ENCODE data around the gene HDAC7. TPM values are rescaled to one million over a fixed set of nuclear protein-coding genes. Genes with fewer than 3 reads are reported as not detected.
A peak's percentile ranks its signal among the peaks of the same experiment; 100 is the strongest.

The HDAC7 gene
- total and polyA plus RNA-seq, 2 experiments from 2014 or later = 19.0 to 41.2 TPM

DNA sequence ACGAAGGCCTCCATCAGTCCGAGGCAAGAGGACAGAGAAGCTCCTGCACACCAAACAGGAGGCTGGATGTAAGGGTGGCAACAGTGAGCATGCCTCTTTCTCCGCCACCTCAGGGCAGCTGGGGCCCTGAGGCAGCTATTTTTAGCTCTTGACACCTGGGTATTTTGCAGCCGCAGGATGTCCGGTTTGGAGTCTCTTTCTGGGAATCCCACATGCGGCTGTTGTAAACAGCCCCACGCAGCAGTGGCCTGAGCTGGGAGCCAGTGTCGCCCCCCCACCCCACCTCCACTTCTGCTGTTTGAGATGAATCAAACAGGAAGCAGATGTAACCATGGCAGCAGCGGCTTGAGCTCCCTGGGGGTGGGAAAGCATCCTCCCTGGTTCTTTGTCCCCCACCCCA is 11.7 kb downstream of the HDAC7 start:
- Histone ChIP-seq H2AFZ (no peak overlapping the region), H3K9me3 (ENCODE audit: low read depth) (no peaks in the 10 kb centered on the region), H3K4me3 (no peak overlapping the region), H3K4me2 (peak overlapping the region; percentile 15), H3K36me3 (replicated peaks; ENCODE audit: insufficient read depth, low read depth) (no peaks in the 10 kb centered on the region), H3K9me2 (replicated peaks; ENCODE audit: insufficient read depth) (no peaks in the 10 kb centered on the region), H3K27ac (peak overlapping the region; percentile 62), H3K79me2 (peaks cover 95% of the 10 kb centered on the region), H3K4me1 (ENCODE audit: insufficient read depth) (peaks cover 56% of the 10 kb centered on the region), H3K27me3 (no peaks in the 10 kb centered on the region), H4K20me1 (ENCODE audit: insufficient read depth, poor library complexity, severe bottlenecking) (peaks cover 45% of the 10 kb centered on the region)
- WGBS (ENCODE audit: low lambda C conversion rate, missing lambda C conversion rate) = 38% methylated on average over 9 of the region's 9 CpGs
- no peak for TF ChIP-seq EZH2 (IDR thresholded peaks at IDR 0.05; ENCODE audit: borderline replicate concordance)
- no peak for TF ChIP-seq EZH2phosphoT487 (IDR thresholded peaks at IDR 0.05; ENCODE audit: low read depth, severe bottlenecking, unreplicated experiment)
- no peak for TF ChIP-seq CTCF (IDR thresholded peaks at IDR 0.05; ENCODE audit: poor library complexity)
- DNase-seq (ENCODE audit: low spot score) = peak; percentile 49

DNA sequence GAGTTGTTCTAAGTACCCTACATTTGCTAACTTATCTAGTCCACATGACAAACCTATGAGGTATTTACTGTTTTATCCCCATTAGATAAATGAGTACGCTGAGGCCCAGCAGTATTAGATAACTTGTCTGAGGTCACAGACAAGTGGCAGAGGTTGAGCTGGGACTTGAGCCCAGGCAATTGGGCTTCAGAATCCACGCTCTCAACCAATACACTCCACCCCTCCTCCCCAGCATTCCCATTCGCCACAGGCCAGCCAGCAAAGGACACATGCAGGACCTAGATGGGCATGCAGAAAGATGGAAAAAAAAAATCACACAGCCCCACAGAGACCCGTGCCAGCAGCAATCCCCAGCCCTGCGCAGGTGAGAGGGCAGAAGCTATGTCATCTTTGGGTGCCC is 12.4 kb downstream of the HDAC7 start:
- H3K9me3 ChIP-seq (ENCODE audit: low read depth) = no peaks in the 10 kb centered on the region
- no peak overlapping the region for H3K4me2 ChIP-seq
- no peaks in the 10 kb centered on the region for H3K36me3 ChIP-seq (replicated peaks; ENCODE audit: insufficient read depth, low read depth)
- peaks cover 100% of the 10 kb centered on the region for H3K79me2 ChIP-seq
- H3K27me3 ChIP-seq = no peaks in the 10 kb centered on the region
- 69% methylated on average over 5 of the region's 5 CpGs for WGBS (ENCODE audit: low lambda C conversion rate, missing lambda C conversion rate)
- H4K20me1 ChIP-seq (ENCODE audit: insufficient read depth, poor library complexity, severe bottlenecking) = peaks cover 51% of the 10 kb centered on the region
- no peak for DNase-seq (ENCODE audit: low spot score)
- H2AFZ ChIP-seq = no peak overlapping the region
- no peak for TF ChIP-seq EZH2 (IDR thresholded peaks at IDR 0.05; ENCODE audit: borderline replicate concordance)
- TF ChIP-seq CTCF (IDR thresholded peaks at IDR 0.05; ENCODE audit: poor library complexity) = no peak
- no peak for TF ChIP-seq EZH2phosphoT487 (IDR thresholded peaks at IDR 0.05; ENCODE audit: low read depth, severe bottlenecking, unreplicated experiment)
- H3K9me2 ChIP-seq (replicated peaks; ENCODE audit: insufficient read depth) = no peaks in the 10 kb centered on the region
- H3K4me3 ChIP-seq = no peak overlapping the region
- peaks cover 52% of the 10 kb centered on the region for H3K4me1 ChIP-seq (ENCODE audit: insufficient read depth)
- peak overlapping the region; percentile 62 for H3K27ac ChIP-seq

GRCh38 chr12:47805417-47805816 is 14.3 kb downstream of the HDAC7 start:
- no peak overlapping the region for H2AFZ ChIP-seq
- TF ChIP-seq EZH2 (IDR thresholded peaks at IDR 0.05; ENCODE audit: borderline replicate concordance) (no peak), EZH2phosphoT487 (IDR thresholded peaks at IDR 0.05; ENCODE audit: low read depth, severe bottlenecking, unreplicated experiment) (no peak), CTCF (IDR thresholded peaks at IDR 0.05; ENCODE audit: poor library complexity) (no peak)
- H3K27ac ChIP-seq = peak overlapping the region; percentile 11
- WGBS (ENCODE audit: low lambda C conversion rate, missing lambda C conversion rate) = 60% methylated on average over 2 of the region's 2 CpGs
- no peaks in the 10 kb centered on the region for H3K36me3 ChIP-seq (replicated peaks; ENCODE audit: insufficient read depth, low read depth)
- no peaks in the 10 kb centered on the region for H3K9me2 ChIP-seq (replicated peaks; ENCODE audit: insufficient read depth)
- no peaks in the 10 kb centered on the region for H3K27me3 ChIP-seq
- H3K4me3 ChIP-seq = no peak overlapping the region
- no peak for DNase-seq (ENCODE audit: low spot score)
- H3K9me3 ChIP-seq (ENCODE audit: low read depth) = no peaks in the 10 kb centered on the region
- peaks cover 100% of the 10 kb centered on the region for H3K79me2 ChIP-seq
- H3K4me1 ChIP-seq (ENCODE audit: insufficient read depth) = peaks cover 37% of the 10 kb centered on the region
- peaks cover 63% of the 10 kb centered on the region for H4K20me1 ChIP-seq (ENCODE audit: insufficient read depth, poor library complexity, severe bottlenecking)
- H3K4me2 ChIP-seq = no peak overlapping the region

- TF ChIP-seq EZH2 (IDR thresholded peaks at IDR 0.05; ENCODE audit: borderline replicate concordance) (no peak), CTCF (IDR thresholded peaks at IDR 0.05; ENCODE audit: poor library complexity) (no peak), EZH2phosphoT487 (IDR thresholded peaks at IDR 0.05; ENCODE audit: low read depth, severe bottlenecking, unreplicated experiment) (no peak)
- Histone ChIP-seq H3K79me2 (peaks cover 93% of the 10 kb centered on the region), H3K9me3 (ENCODE audit: low read depth) (no peaks in the 10 kb centered on the region), H3K4me2 (no peak overlapping the region), H3K36me3 (replicated peaks; ENCODE audit: insufficient read depth, low read depth) (no peaks in the 10 kb centered on the region), H4K20me1 (ENCODE audit: insufficient read depth, poor library complexity, severe bottlenecking) (peaks cover 68% of the 10 kb centered on the region), H3K4me1 (ENCODE audit: insufficient read depth) (peaks cover 37% of the 10 kb centered on the region), H3K4me3 (no peak overlapping the region), H3K27ac (no peak overlapping the region), H3K9me2 (replicated peaks; ENCODE audit: insufficient read depth) (no peaks in the 10 kb centered on the region), H3K27me3 (no peaks in the 10 kb centered on the region), H2AFZ (no peak overlapping the region)
- 92% methylated on average over 8 of the region's 8 CpGs for WGBS (ENCODE audit: low lambda C conversion rate, missing lambda C conversion rate)
- no peak for DNase-seq (ENCODE audit: low spot score)
These were observed 15.5 kb downstream of the HDAC7 start for GRCh38 chr12:47804171-47804570.

Data from hepatocyte (in vitro differentiated cells).